NCI-H2171 (cell line): Measurements from ENCODE around the gene BTF3L4.
"Not testable (repeated sequence)": the region's sequence is repeated elsewhere in the genome, so short reads cannot be mapped to it uniquely, and the experiment has no call there.

Source experiments
- DNase-seq: peaks from one replicate; lab custom pipeline; 2025; lab: John Stamatoyannopoulos, UW

Gene BTF3L4

GRCh38 chr1:52056163-52056936, at the start of gene BTF3L4:
TSS of gene BTF3L4 (plus strand) at chr1:52056295. CDS start at chr1:52059848, 3,553 bp downstream.
- peak; percentile 94 for DNase-seq

DNA sequence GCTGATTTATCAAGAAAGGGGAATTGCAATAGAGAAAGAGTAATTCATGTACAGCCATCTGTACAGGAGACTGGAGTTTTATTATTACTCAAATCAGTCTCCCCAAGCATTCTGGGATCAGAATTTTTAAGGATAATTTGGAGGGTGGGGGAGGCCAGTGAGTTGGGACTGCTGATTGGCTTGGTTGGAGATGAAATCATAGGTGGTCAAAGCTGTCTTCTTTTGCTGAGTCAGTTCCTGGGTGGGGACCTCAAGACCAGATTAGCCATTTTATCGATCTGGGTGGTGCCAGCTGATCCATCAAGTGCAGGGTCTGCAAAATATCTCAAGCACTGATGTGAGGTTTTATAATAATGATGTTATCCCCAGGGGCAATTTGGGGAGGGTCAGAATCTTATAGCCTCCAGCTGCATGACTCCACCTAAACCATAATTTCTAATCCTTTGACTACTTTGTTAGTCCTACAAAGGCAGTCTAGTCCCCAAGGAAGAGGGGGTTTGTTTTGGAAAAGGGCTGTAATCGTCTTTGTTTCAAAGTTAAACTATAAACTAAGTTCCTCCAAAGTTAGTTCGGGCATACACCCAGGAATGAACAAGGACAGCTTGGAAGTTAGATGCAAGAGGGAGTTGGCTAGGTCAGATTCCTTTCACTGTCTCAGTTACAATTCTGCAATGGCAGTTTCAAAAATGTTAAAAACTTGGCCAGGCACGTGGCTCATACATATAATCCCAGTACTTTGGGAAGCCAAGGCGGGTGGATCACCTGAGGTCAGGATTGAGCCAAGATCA, 48.7 kb upstream of the BTF3L4 start:
- DNase-seq = no peak

GRCh38 chr1:52008071-52008809, 47.9 kb upstream of the BTF3L4 start:
- DNase-seq = no peak

DNA sequence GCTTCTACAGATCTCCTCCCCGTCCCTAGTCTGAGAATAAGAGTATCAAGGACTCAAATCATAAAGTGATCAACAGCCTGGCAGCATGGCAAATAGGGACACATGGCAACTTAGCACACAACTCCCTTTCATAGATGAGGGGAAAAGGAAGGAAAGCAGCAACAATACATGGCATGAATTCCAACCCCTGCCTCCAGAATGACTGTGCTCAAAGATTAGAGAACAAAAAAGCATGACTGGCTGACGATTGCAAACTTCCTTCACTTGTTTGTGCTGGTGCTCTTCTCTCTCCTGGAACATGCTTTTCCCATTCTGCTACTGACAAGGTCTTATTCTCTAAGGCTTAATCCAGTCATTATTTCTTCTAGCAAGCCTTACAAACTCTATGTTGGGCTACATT, 34.0 kb upstream of the BTF3L4 start:
- no peak for DNase-seq

DNA sequence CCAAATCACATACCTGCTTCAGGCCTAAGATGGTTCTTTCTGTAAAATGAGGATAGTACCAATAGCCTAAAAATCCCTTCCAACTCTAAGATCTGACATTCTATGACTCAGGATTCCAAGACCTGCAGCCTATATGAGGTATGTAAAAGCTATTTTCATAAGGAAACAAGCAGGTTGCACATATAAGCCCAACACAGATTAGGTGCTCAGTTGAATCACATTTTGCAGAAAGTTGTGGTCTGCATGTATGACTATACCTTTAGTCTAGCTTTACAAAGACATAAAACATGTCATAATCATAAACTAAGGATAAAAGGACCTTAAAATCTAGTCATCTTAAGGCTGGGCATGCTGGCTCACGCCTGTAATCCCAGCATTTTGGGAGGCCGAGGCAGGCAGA, 29.8 kb upstream of the BTF3L4 start:
- no peak for DNase-seq

- DNase-seq = no peak
Measured at GRCh38 chr1:52028328-52028727, 27.8 kb upstream of the BTF3L4 start.

GRCh38 chr1:52028839-52029238, 27.3 kb upstream of the BTF3L4 start:
- DNase-seq = not testable (repeated sequence)

DNA sequence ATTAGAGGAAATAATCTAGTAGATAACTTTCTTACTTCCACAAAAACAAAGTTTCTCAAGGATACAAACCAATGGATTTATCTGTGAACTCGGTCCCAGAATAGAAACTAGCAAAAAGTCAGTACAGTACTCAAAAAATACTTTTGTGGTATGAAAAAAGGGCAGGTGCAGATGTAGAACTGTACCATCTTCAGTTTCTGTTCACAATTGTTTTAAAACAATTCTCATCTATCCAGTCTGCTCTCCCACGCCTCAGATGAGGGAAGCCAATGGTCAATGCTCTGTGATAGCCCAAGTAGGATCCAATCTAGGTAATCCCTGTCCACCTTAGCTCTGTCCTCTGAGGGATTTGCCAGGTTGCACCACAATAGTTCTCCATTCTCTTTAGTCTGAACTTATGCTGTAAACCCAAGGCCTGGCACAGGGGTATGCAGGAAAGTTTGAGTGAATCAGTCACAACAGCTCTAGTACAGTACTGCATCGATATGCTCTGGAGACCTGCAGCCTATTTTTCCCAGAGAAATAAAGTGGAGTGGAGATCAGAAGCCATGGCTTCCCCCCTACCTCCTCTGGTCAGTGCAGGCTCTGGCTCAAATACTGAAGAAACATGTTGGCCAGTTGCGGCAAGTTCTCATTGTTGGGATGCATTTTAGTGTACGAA, 23.8 kb upstream of the BTF3L4 start:
- DNase-seq = no peak

- DNase-seq = no peak
Measured at GRCh38 chr1:52032785-52033131, 23.3 kb upstream of the BTF3L4 start.

GRCh38 chr1:52033190-52034049, 22.7 kb upstream of the BTF3L4 start, which contains the start of gene KTI12:
TSS of gene KTI12 (minus strand) at chr1:52033810. CDS start at chr1:52033761, 49 bp downstream.
- peak; percentile 85 for DNase-seq

DNA sequence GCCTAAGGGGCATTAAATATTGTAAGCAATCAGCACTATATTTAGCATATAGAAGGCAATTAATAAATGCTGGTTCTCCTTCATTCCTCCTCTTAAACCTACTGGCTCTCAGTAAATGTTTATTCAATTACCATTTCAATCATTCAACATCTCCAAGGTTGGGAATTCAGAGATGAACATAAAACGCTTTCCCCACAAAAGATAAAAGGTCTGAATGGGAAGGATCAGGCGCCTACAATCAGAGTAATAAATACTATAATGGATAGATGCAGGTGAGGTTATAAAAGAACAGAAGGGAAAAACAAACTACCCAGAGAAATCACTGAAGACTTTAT, 22.1 kb upstream of the BTF3L4 start:
- no peak for DNase-seq

- DNase-seq = peak; percentile 24
Measured at GRCh38 chr1:52037402-52037814, 18.7 kb upstream of the BTF3L4 start.

- DNase-seq = no peak
Measured at GRCh38 chr1:52037909-52038308, 18.2 kb upstream of the BTF3L4 start.

- DNase-seq = no peak
Measured at GRCh38 chr1:52041551-52042185, 14.4 kb upstream of the BTF3L4 start.

DNA sequence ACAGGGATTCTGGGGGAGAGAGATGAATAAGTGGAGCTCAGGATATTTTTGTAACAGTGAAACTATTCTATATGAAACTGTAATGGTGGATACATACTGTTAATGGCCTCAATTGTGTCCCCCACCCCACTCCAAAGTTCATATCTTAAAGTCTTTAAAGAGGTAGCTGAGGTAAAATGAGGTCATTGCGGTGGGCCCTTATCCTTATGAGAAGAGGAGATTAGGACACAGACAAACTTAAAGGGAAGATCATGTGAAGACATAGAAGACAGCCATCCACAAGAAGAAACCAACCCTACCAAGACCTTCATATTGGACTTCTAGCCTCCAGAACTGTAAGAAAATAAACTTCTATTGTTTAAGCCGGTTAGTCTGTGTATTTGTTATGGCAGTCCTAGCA, 10.9 kb upstream of the BTF3L4 start:
- DNase-seq = no peak

- DNase-seq = not testable (repeated sequence)
Measured at GRCh38 chr1:52045666-52046195, 10.4 kb upstream of the BTF3L4 start.

DNA sequence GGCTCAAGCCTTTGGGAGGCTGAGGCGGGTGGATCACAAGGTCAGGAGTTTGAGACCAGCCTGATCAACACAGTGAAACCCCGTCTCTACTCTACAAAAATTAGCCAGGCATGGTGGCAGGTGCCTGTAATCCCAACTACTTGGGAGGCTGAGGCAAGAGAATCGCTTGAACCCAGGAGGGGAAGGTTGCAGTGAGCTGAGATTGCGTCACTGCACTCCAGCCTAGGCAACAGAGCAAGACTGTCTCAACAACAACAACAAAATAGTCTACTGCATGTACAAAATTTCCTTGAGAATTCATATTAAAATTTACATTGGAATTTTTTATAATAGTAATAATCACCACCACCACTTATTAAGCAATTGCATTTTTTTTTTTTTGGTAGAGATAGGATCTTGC, 6.8 kb upstream of the BTF3L4 start:
- DNase-seq = not testable (repeated sequence)

DNA sequence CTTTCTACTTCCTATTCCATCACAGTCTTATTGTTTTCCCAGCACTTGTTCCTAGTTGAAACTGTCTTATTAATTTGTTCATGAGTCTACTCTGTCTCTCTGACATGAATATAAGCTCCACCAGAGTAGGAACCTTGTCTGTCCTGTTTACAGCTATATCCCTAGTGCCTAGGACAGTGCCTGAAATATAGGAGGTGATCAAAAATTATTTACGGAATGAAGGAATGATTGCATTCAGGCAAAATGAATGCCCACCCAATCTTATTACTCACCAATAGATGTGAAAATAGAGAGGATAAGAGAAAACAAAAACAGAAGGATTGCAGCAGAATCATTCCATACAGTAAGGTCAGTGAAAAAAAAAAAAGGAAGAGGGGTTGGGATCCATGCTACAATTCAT, 2.2 kb upstream of the BTF3L4 start:
- no peak for DNase-seq

GRCh38 chr1:52054496-52055065, 1.5 kb upstream of the BTF3L4 start:
- DNase-seq = no peak
